Measurements from ENCODE around the gene KCNIP1.

Gene KCNIP1

GRCh38 chr5:170510126-170510525, 6.3 kb downstream of the KCNIP1 start:
- TF ChIP-seq CTCF (IDR thresholded peaks at IDR 0.05; ENCODE audit: control extremely low read depth, extremely low read depth, low read depth, missing control alignments), result no peak
- CTCF ChIA-PET, result interaction anchor here (1.1 kb wide), 1 partner anchor 11 kb away, joined by 3 read pairs; no protein-coding TSS in a partner anchor
- POLR2A ChIA-PET, result no interaction called here
- no peak for DNase-seq (ENCODE audit: extremely low spot score)

GRCh38 chr5:170510559-170510958, 6.7 kb downstream of the KCNIP1 start:
- POLR2A ChIA-PET, result no interaction called here
- no peak for TF ChIP-seq CTCF (IDR thresholded peaks at IDR 0.05; ENCODE audit: control extremely low read depth, extremely low read depth, low read depth, missing control alignments)
- DNase-seq (ENCODE audit: extremely low spot score), result no peak
- CTCF ChIA-PET, result interaction anchor here (1.1 kb wide), 1 partner anchor 11 kb away, joined by 3 read pairs; no protein-coding TSS in a partner anchor

GRCh38 chr5:170511551-170512258, 7.9 kb downstream of the KCNIP1 start:
- CTCF ChIA-PET, result no interaction called here

GRCh38 chr5:170513856-170514525, 10.2 kb downstream of the KCNIP1 start:
- ChIA-PET CTCF (no interaction called here), POLR2A (no interaction called here)
- no peak for DNase-seq (ENCODE audit: extremely low spot score)
- no peak for TF ChIP-seq CTCF (IDR thresholded peaks at IDR 0.05; ENCODE audit: control extremely low read depth, extremely low read depth, low read depth, missing control alignments)

More at GRCh38 chr5:170511551-170512258, 7.9 kb downstream of the KCNIP1 start:
- no peak for TF ChIP-seq CTCF (IDR thresholded peaks at IDR 0.05; ENCODE audit: control extremely low read depth, extremely low read depth, low read depth, missing control alignments)
- POLR2A ChIA-PET, result no interaction called here
- no peak for DNase-seq (ENCODE audit: extremely low spot score)

GRCh38 chr5:170517411-170517810, 13.6 kb downstream of the KCNIP1 start:
- POLR2A ChIA-PET, result no interaction called here
- no peak for DNase-seq (ENCODE audit: extremely low spot score)
- TF ChIP-seq CTCF (IDR thresholded peaks at IDR 0.05; ENCODE audit: control extremely low read depth, extremely low read depth, low read depth, missing control alignments), result no peak
- CTCF ChIA-PET, result no interaction called here

GRCh38 chr5:170518277-170518676, 14.5 kb downstream of the KCNIP1 start:
- TF ChIP-seq CTCF (IDR thresholded peaks at IDR 0.05; ENCODE audit: control extremely low read depth, extremely low read depth, low read depth, missing control alignments), result no peak
- ChIA-PET CTCF (no interaction called here), POLR2A (no interaction called here)
- no peak for DNase-seq (ENCODE audit: extremely low spot score)

Measured in GM10248 (cell line).